SH-SY5Y (cell line): Measurements from ENCODE around the gene BTNL8.

ENCODE experiments used
- GATA2 ChIP-seq: IDR thresholded peaks from 2 replicates; pipeline ENCODE4 v1.6.1; 2011; ENCODE audit warnings: mild to moderate bottlenecking, low read depth, low read length
- GATA3 ChIP-seq: IDR thresholded peaks from 2 replicates; pipeline ENCODE4 v1.6.1; 2011; ENCODE audit warnings: low read depth, mild to moderate bottlenecking, low read length, moderate library complexity

DNA sequence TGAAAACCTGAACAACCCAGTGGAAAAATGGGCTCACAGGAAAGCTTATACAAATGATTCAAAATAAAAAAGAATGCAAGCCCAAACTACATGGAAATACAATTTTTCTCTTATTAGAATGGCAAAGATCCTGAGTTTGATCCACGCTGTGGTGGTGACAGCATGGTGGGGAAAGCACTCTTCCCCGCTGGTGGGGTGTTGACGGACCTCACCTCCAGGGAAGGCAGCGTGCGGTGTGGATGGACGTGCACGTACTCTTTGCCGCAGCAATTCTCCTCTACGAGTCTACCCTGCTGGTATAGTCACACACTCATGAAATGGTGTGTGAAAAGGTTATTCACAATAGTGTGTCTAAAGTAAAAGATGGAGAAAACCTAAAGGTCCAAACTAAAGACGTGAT is 32.0 kb upstream of the BTNL8 start:
- TF ChIP-seq GATA2 = no peak
- TF ChIP-seq GATA3 = no peak
